H1 (cell line): ENCODE data around the gene DSCAM. TPM values are rescaled to one million over a fixed set of nuclear protein-coding genes. Genes with fewer than 3 reads are reported as not detected.
A peak's percentile ranks its signal among the peaks of the same experiment; 100 is the strongest.

Experiments used
- CTCF ChIA-PET: fragments of 300-600 bp; sonication (Branson Sonifier 250); formaldehyde crosslinking; loops from one replicate; lab custom pipeline; 2021; ENCODE audit not compliant: partially characterized antibody; lab: Charles Lee
- POLR2A ChIA-PET: fragments of 300-600 bp; sonication (Branson Sonifier 250); formaldehyde crosslinking; loops from one replicate; lab custom pipeline; 2021; ENCODE audit warnings: inconsistent platforms; ENCODE audit not compliant: partially characterized antibody; lab: Charles Lee
- DNase-seq, 2 experiments: peaks; one replicate each; pipeline versions ENCODE4 v3.0.0 to v3.0.0-alpha.2; 2010 to 2022; ENCODE audit warnings: low spot score in 2 of 2, low read depth in 1 of 2, mixed read lengths in 1 of 2
- FAIRE-seq: peaks from 2 replicates; lab custom pipeline; 2011; peaks lifted over from hg19 to GRCh38; lab: Jason Lieb, UNC
- H2AFZ ChIP-seq: 2 replicates; pipeline ENCODE4 v1.8.1; 2012; ENCODE audit warnings: low read length, inconsistent platforms
- H2AK5ac ChIP-seq: 2 replicates; pipeline ENCODE4 v1.6.1; 2013; ENCODE audit warnings: low read depth, low read length
- H2BK120ac ChIP-seq: replicated peaks from 2 replicates; pipeline ENCODE3; 2013; ENCODE audit warnings: low read depth, low read length, inconsistent platforms
- H2BK12ac ChIP-seq: 2 replicates; pipeline ENCODE4 v1.6.1; 2013; ENCODE audit warnings: low read depth, low read length
- H2BK15ac ChIP-seq: 2 replicates; pipeline ENCODE4 v1.6.1; 2013; ENCODE audit warnings: low read length
- H2BK20ac ChIP-seq: 2 replicates; pipeline ENCODE4 v1.6.1; 2013; ENCODE audit warnings: low read length
- H2BK5ac ChIP-seq: 2 replicates; pipeline ENCODE4 v1.6.1; 2013; ENCODE audit warnings: low read depth, low read length
- H3K14ac ChIP-seq: 2 replicates; pipeline ENCODE4 v1.6.1; 2013; ENCODE audit warnings: inconsistent platforms; ENCODE audit not compliant: insufficient read length
- H3K18ac ChIP-seq: 2 replicates; pipeline ENCODE4 v1.6.1; 2013; ENCODE audit warnings: low read length; ENCODE audit errors: extremely low read depth
- H3K23ac ChIP-seq: 2 replicates; pipeline ENCODE4 v1.6.1; 2013; ENCODE audit warnings: inconsistent platforms; ENCODE audit not compliant: insufficient read length
- H3K23me2 ChIP-seq: 2 replicates; pipeline ENCODE4 v1.6.1; 2013; ENCODE audit warnings: low read depth, low read length
- H3K27ac ChIP-seq: 2 replicates; pipeline ENCODE4 v1.6.1; 2011; ENCODE audit warnings: low read depth, low read length, inconsistent platforms
- H3K27me3 ChIP-seq, 4 experiments: replicated peaks in 1 of 4; 1 replicate in 1 of 4; 2 replicates in 3 of 4; pipeline versions ENCODE4 v1.6.1 to v1.8.1; 2011 to 2013; ENCODE audit warnings: low read length in 3 of 4, mild to moderate bottlenecking in 3 of 4, inconsistent platforms in 2 of 4, mixed read lengths in 2 of 4, moderate library complexity in 1 of 4; ENCODE audit not compliant: control insufficient read depth in 3 of 4, insufficient read depth in 3 of 4; ENCODE audit errors: extremely low read depth in 1 of 4
- H3K36me3 ChIP-seq, 4 experiments: 2 replicates each; pipeline versions ENCODE4 v1.6.1 to v1.8.1; 2011 to 2013; ENCODE audit warnings: mild to moderate bottlenecking in 4 of 4, low read length in 3 of 4, moderate library complexity in 2 of 4, control low read depth in 1 of 4, inconsistent platforms in 1 of 4; ENCODE audit not compliant: insufficient read depth in 4 of 4, control insufficient read depth in 2 of 4
- H3K4ac ChIP-seq: replicated peaks from 2 replicates; pipeline ENCODE3; 2013; ENCODE audit warnings: low read length, low read depth, mixed read lengths, inconsistent platforms; ENCODE audit not compliant: insufficient read length
- H3K4me1 ChIP-seq, 4 experiments: replicated peaks in 1 of 4; 1 replicate in 1 of 4; 2 replicates in 3 of 4; pipeline versions ENCODE4 v1.6.1 to v1.8.1; 2011 to 2013; ENCODE audit warnings: low read length in 3 of 4, inconsistent platforms in 2 of 4, mixed read lengths in 1 of 4; ENCODE audit not compliant: insufficient read depth in 4 of 4, control insufficient read depth in 3 of 4
- H3K4me2 ChIP-seq, 2 experiments: 2 replicates each; pipeline versions ENCODE4 v1.6.1 to v1.8.1; 2011 to 2013; ENCODE audit warnings: low read depth in 2 of 2, low read length in 2 of 2, control low read depth in 1 of 2, inconsistent platforms in 1 of 2, mild to moderate bottlenecking in 1 of 2; ENCODE audit not compliant: insufficient read depth in 1 of 2
- H3K4me3 ChIP-seq, 4 experiments: fragments of 200-600, 300-600 bp in 1 of 4; sonication (generic), shearing (Covaris generic), sonication (Bioruptor Twin) in 1 of 4; 2 replicates each; pipeline versions ENCODE4 v1.5.1 to v1.8.1; 2011 to 2016; ENCODE audit warnings: low read length in 4 of 4, low read depth in 3 of 4, control low read depth in 2 of 4, inconsistent platforms in 2 of 4, mild to moderate bottlenecking in 2 of 4, mixed read lengths in 1 of 4, moderate library complexity in 1 of 4; ENCODE audit not compliant: insufficient read depth in 2 of 4; ENCODE audit errors: extremely low read depth in 1 of 4
- H3K56ac ChIP-seq: replicated peaks from 2 replicates; pipeline ENCODE3; 2013; ENCODE audit warnings: low read depth, mild to moderate bottlenecking, mixed read lengths, low read length, inconsistent platforms; ENCODE audit not compliant: insufficient read length
- H3K79me1 ChIP-seq: 2 replicates; pipeline ENCODE4 v1.6.1; 2013; ENCODE audit warnings: low read depth, low read length, control low read depth
- H3K79me2 ChIP-seq, 2 experiments: 2 replicates each; pipeline versions ENCODE4 v1.6.1 to v1.8.1; 2012 to 2013; ENCODE audit warnings: low read length in 2 of 2, mild to moderate bottlenecking in 2 of 2, inconsistent platforms in 1 of 2; ENCODE audit not compliant: insufficient read depth in 2 of 2, control insufficient read depth in 1 of 2
- H3K9ac ChIP-seq, 4 experiments: replicated peaks in 1 of 4; 1 replicate in 1 of 4; 2 replicates in 3 of 4; pipeline versions ENCODE4 v1.6.1 to v1.8.1; 2011 to 2013; ENCODE audit warnings: low read depth in 3 of 4, low read length in 3 of 4, control low read depth in 2 of 4, mild to moderate bottlenecking in 2 of 4, moderate library complexity in 2 of 4, inconsistent platforms in 1 of 4; ENCODE audit errors: extremely low read depth in 1 of 4
- H3K9me3 ChIP-seq, 2 experiments: 2 replicates each; pipeline versions ENCODE4 v1.6.1 to v1.8.1; 2012 to 2013; ENCODE audit warnings: mild to moderate bottlenecking in 2 of 2, moderate library complexity in 2 of 2, control low read depth in 1 of 2, inconsistent platforms in 1 of 2, low read depth in 1 of 2, low read length in 1 of 2, mixed read lengths in 1 of 2; ENCODE audit not compliant: insufficient read depth in 2 of 2
- H4K20me1 ChIP-seq, 2 experiments: replicated peaks in 1 of 2; 2 replicates each; pipeline versions ENCODE3 to v1.8.1; 2011 to 2013; ENCODE audit warnings: inconsistent platforms in 2 of 2, low read length in 2 of 2, mild to moderate bottlenecking in 1 of 2; ENCODE audit not compliant: insufficient read depth in 2 of 2, control insufficient read depth in 1 of 2
- H4K5ac ChIP-seq: 2 replicates; pipeline ENCODE4 v1.6.1; 2013; ENCODE audit warnings: low read length, low read depth, mixed read lengths, inconsistent platforms; ENCODE audit not compliant: insufficient read length
- H4K8ac ChIP-seq: 2 replicates; pipeline ENCODE4 v1.8.0; 2013; ENCODE audit warnings: mild to moderate bottlenecking, moderate library complexity, low read length, inconsistent platforms; ENCODE audit not compliant: insufficient read depth; ENCODE audit errors: extremely low read depth
- H4K91ac ChIP-seq: replicated peaks from 2 replicates; pipeline ENCODE3; 2013; ENCODE audit warnings: low read length, mixed read lengths, inconsistent platforms; ENCODE audit not compliant: insufficient read length
- ASH2L ChIP-seq: fragments of 200-600, 300-600 bp; sonication (generic); IDR thresholded peaks from one replicate; pipeline ENCODE4 v1.7.1; 2017; ENCODE audit warnings: low read length
- BRCA1 ChIP-seq: IDR thresholded peaks from 2 replicates; pipeline ENCODE4 v1.6.1; 2012; ENCODE audit warnings: low read depth, low read length, improper control_type of control experiment
- HDAC6 ChIP-seq: IDR thresholded peaks from one replicate; pipeline ENCODE4 v1.7.1; 2012; ENCODE audit warnings: low read depth, mild to moderate bottlenecking, inconsistent platforms, low read length, moderate library complexity
- MAFK ChIP-seq: IDR thresholded peaks from 2 replicates; pipeline ENCODE4 v1.6.1; 2012; ENCODE audit warnings: low read depth, mild to moderate bottlenecking, improper control_type of control experiment, low read length
- NRF1 ChIP-seq: IDR thresholded peaks from 2 replicates; pipeline ENCODE4 v1.6.1; 2011; ENCODE audit warnings: mild to moderate bottlenecking, low read depth, low read length, improper control_type of control experiment
- RBBP5 ChIP-seq: IDR thresholded peaks from 2 replicates; pipeline ENCODE4 v1.7.1; 2012; ENCODE audit warnings: low read depth, mild to moderate bottlenecking, inconsistent platforms, low read length, moderate library complexity, borderline replicate concordance
- WGBS, 2 experiments: shearing (Covaris generic) in 1 of 2; methylation state at CpG; one replicate each; pipeline versions ENCODE4 v1.1.6 to v1.1.7; 2013 to 2015; ENCODE audit warnings: low lambda C conversion rate in 2 of 2, mixed read lengths in 2 of 2, inconsistent platforms in 1 of 2, low coverage in 1 of 2, missing lambda C conversion rate in 1 of 2; ENCODE audit not compliant: insufficient replicate concordance in 2 of 2, insufficient coverage in 1 of 2, insufficient read length in 1 of 2; ENCODE audit errors: extremely low coverage in 1 of 2, missing lambda C conversion rate in 1 of 2; 5-methylcytosine and 5-hydroxymethylcytosine counted together
- polyA plus RNA-seq, 7 experiments: library from polyadenylated mRNA; depleted of rRNA in 3 of 7; stranded (reverse) in 5 of 7; unstranded in 2 of 7; fragments of >200 nt in 5 of 7; fragments of 200-250 nt in 2 of 7; gene quantifications; 1 replicate in 5 of 7; 2 replicates in 1 of 7; 4 replicates in 1 of 7; pipeline versions ENCODE4 v1.2.1 to v1.2.3, GENCODE V29; 2011 to 2013; ENCODE audit warnings: missing spikeins in 2 of 7, mixed read lengths in 2 of 7
- total RNA-seq: library from RNA; stranded (reverse); fragmentation: NEBNext Ultra II Directional; extraction: Animal tissue kit (Norgen Biotek cat#: 25700); gene quantifications from 2 replicates; pipeline ENCODE4 v1.2.1, GENCODE V29; 2021
- TF ChIP-seq, protein P1 (sequence below): IDR thresholded peaks from 2 replicates; pipeline ENCODE4 v1.6.1; 2012; ENCODE audit warnings: low read length, inconsistent platforms

Gene DSCAM
- total and polyA plus RNA-seq, 2 of the 8 experiments (the other 6 are each of a cell fraction or from before 2014, with no cell fraction given) = 0.02 to 0.15 TPM

DNA sequence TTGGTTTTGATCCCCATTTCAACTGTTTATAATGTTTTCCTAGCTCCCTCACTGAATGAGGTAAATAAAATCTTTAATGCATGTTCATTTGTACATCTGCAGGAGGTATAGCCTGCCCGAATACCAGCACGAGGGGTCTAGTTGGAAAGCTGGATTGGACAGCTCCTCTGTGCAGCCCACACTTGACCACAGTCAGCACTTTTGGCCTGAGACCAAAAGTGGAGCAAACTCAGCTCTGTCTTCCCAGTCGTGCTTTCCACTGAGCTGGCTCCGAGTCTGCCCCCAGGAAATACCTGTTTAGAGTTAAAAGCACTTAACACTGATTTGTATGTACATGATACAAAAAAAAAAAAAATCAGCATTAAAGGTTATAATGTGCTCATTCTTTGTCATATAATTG is 224.4 kb downstream of the DSCAM start:
- Histone ChIP-seq H4K8ac (no peak overlapping the region), H3K56ac (no peak overlapping the region), H2AFZ (no peak overlapping the region), H2BK20ac (no peak overlapping the region), H3K4me1 (peaks cover 0 to 11% (median 9%) of the 10 kb centered on the region in 4 experiments; a peak in 5 of 7 replicates), H3K36me3 (no peaks in the 10 kb centered on the region), H2BK120ac (no peak overlapping the region), H3K9ac (no peak overlapping the region), H3K27ac (no peak overlapping the region), H3K79me1 (no peaks in the 10 kb centered on the region), H3K4me3 (no peak overlapping the region), H4K91ac (no peak overlapping the region), H3K23me2 (no peaks in the 10 kb centered on the region), H3K14ac (no peak overlapping the region), H2BK12ac (no peak overlapping the region), H2BK5ac (no peak overlapping the region), H3K23ac (no peak overlapping the region), H3K18ac (no peak overlapping the region), H3K4me2 (no peak overlapping the region), H2BK15ac (no peak overlapping the region), H3K9me3 (no peaks in the 10 kb centered on the region), H3K27me3 (no peaks in the 10 kb centered on the region), H4K20me1 (no peaks in the 10 kb centered on the region), H3K79me2 (no peaks in the 10 kb centered on the region), H2AK5ac (no peak overlapping the region), H4K5ac (no peak overlapping the region), H3K4ac (no peak overlapping the region)
- ChIA-PET CTCF (interaction anchor here (0.6 kb wide), 2 partner anchors 922 to 943 kb away, joined by 3 read pairs; no protein-coding TSS in a partner anchor), POLR2A (no interaction called here)
- FAIRE-seq (no peak), DNase-seq (no peak)
- 77% methylated on average over 4 of the region's 4 CpGs; no CpG with 5 or more reads in 1 of the 2 experiments for WGBS, 2 experiments
- TF ChIP-seq BRCA1 (no peak), HDAC6 (no peak), MAFK (peak; percentile 32; the same call in 1 of the 2 replicates), RBBP5 (no peak), ASH2L (no peak), NRF1 (no peak)
- TF ChIP-seq, protein P1, sequence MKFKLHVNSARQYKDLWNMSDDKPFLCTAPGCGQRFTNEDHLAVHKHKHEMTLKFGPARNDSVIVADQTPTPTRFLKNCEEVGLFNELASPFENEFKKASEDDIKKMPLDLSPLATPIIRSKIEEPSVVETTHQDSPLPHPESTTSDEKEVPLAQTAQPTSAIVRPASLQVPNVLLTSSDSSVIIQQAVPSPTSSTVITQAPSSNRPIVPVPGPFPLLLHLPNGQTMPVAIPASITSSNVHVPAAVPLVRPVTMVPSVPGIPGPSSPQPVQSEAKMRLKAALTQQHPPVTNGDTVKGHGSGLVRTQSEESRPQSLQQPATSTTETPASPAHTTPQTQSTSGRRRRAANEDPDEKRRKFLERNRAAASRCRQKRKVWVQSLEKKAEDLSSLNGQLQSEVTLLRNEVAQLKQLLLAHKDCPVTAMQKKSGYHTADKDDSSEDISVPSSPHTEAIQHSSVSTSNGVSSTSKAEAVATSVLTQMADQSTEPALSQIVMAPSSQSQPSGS = no peak
